AG09309 (cell line): ENCODE results near the gene LTF.
"Not testable (repeated sequence)": the region's sequence is repeated elsewhere in the genome, so short reads cannot be mapped to it uniquely, and the experiment has no call there.

ENCODE experiments used
- DNase-seq: peaks from one replicate; pipeline ENCODE4 v3.0.0-alpha.2; 2010; ENCODE audit warnings: low read depth
- H3K4me3 ChIP-seq: 2 replicates; pipeline ENCODE4 v1.5.1; 2011; ENCODE audit warnings: mild to moderate bottlenecking, low read depth, low read length, moderate library complexity; ENCODE audit not compliant: control insufficient read depth
- CTCF ChIP-seq: IDR thresholded peaks from 2 replicates; pipeline ENCODE4 v1.5.1; 2011; ENCODE audit warnings: mild to moderate bottlenecking, low read depth, low read length, inconsistent platforms; ENCODE audit not compliant: insufficient read depth, control insufficient read depth; ENCODE audit errors: missing control alignments

Gene LTF

DNA sequence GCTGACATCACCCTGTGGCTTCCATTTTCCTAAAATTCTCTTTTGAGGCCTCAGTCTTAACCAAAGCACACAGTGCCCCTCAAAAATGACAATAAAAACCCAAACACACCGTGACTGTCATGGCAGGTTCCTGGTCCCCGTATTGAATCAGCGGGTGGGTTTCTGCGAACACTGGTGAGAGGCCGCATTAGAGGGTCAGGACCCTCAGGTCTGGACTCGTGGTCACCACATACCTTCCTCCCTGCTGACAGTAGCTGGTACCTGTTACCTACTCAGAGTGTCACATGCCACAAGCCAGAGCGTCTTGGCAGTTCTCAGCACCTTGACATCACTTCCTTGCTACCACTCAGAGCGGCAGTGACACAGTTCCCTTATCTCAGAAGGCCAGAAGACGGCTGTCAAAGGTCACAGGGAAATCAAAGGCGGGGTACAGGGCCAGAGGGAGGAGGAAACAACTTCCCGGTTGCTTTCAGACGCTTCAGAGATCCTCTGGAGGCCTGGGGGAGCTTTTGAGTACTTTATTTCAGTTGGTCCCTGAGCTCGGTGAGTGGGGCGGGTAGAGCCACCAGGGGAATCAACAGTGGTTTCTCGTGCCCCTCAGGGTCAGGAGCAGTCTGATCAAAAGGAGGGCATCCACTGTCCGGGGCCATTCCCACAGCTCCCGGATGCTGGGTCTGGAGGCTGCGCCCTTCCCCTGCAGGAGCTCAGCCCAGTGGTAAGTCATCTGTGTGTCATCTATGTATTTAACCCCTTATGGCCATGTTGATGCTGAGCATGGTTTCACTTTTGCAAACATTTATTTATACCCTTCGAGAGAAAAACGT lies 57.7 kb downstream of the LTF start, which contains the start of the genes CCR5AS and CCRL2:
TSS of gene CCR5AS (minus strand) at position 279 of the 824 bp plus-strand sequence.
TSS of gene CCRL2 (plus strand) at position 472 of the 824 bp plus-strand sequence. CDS start 821 bp downstream, outside the sequence.
- DNase-seq: no peak
- no peak for TF ChIP-seq CTCF
- H3K4me3 ChIP-seq: peak within 1 kb of the TSS; percentile 21

DNA sequence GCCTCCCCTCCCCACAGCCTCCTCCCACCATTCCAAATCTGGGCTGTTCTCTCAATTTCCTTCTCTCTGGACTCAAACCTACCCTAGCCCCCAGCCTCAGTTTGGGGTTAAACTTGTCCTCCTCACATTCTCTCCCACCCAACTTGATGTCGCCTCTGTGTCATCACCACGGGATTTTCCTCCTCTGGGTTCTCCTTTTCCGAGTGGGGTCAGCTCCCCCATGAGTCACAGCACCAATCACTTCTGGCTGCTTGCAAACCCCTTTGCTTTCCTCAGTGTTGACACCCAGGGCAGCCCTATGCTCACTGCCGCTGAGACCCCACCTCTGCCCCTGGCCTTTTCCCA lies 58.3 kb downstream of the LTF start:
- DNase-seq: no peak
- H3K4me3 ChIP-seq: no peak overlapping the region
- TF ChIP-seq CTCF: no peak

DNA sequence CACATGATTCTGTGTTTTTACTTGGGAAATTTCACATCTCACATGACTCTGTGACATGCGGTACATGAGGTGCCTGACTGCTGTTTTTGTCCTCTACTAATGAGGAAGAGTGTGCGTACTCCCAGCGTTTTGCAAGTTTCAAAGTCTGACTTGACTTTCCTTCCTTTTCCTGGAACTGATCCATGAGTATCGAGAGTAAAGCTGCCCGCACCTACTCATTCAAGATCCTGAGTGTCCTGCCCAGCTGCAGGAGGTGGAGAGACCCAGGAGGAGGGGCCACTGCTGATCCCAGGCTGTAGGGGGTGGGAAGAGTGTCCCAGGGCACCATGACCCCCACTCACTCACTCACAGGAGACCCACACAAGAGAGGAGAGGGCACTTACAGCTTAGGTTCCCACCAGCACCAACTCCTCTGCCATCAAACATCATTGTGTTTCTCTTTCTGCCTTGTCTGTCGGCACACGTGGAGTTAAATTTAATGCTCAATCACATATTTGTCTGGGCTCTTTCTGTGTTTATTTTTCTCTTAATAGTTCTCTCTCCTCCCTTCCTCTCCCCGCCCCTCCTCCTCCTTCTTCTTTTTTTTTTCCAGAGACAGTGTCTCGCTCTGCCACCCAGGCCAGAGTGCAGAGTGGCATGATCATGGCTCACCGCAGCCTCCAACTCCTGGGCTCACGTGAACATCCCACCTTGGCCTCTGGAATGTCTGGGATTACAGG lies 59.2 kb downstream of the LTF start:
- DNase-seq: no peak
- no peak for TF ChIP-seq CTCF
- no peak overlapping the region for H3K4me3 ChIP-seq

- not testable (repeated sequence) for DNase-seq, H3K4me3 ChIP-seq
Observed at GRCh38 chr3:46402902-46403301, 61.8 kb downstream of the LTF start.

DNA sequence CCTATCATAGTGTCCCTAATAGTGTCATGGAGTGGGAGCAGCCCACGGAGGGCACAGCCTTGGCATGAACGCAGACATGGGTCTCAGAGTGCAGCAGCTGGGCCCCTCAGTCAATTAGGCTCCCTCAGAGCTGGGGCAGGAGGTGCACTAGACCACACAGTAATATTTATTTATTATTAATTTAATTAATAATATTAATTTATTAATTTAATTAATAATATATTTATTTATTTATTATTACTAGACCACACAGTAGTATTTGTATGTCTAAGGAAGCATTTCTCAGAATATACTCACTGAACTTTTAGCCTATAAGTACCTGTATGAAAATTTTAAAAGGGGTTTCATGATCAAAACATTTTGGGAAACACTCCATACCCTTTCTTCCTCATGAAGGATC lies 63.1 kb downstream of the LTF start:
- no peak for TF ChIP-seq CTCF
- DNase-seq: no peak
- H3K4me3 ChIP-seq: no peak overlapping the region

DNA sequence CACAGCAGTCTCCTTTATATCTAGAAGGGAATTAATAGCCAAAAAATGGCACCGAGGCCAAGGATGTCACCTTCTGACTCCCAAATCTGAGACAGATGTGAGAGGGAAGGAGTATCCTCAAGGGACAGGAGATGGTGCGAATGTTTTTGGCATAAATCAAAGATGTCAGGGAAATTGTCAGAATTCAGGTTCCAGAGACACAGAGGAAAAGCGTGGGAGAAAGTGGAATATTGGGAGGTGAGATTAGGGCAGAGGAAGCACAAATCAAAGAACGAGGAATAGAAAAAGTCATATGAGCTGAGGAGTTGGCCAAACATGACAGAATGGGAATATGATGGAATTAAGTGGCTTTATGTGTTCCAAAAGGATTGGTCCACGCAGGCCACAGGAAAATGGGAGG lies 63.9 kb downstream of the LTF start:
- no peak for TF ChIP-seq CTCF
- no peak for DNase-seq
- H3K4me3 ChIP-seq: no peak overlapping the region
